GDM1 (cell line): ENCODE measurements around the gene TYW1.
A peak's percentile ranks its signal among the peaks of the same experiment; 100 is the strongest.
"Not testable (repeated sequence)": the region's sequence is repeated elsewhere in the genome, so short reads cannot be mapped to it uniquely, and the experiment has no call there.

ENCODE experiments used
- DNase-seq: peaks from one replicate; lab custom pipeline; 2025; lab: John Stamatoyannopoulos, UW

TYW1 gene

GRCh38 chr7:67189801-67190465 is 193.3 kb downstream of the TYW1 start:
- DNase-seq = not testable (repeated sequence)

GRCh38 chr7:67191002-67191720 is 194.5 kb downstream of the TYW1 start:
- not testable (repeated sequence) for DNase-seq

- DNase-seq = not testable (repeated sequence)
These were observed 195.6 kb downstream of the TYW1 start for GRCh38 chr7:67192123-67192702.

GRCh38 chr7:67192889-67193613 is 196.4 kb downstream of the TYW1 start:
- DNase-seq = not testable (repeated sequence)

GRCh38 chr7:67196176-67196575 is 199.5 kb downstream of the TYW1 start:
- not testable (repeated sequence) for DNase-seq

- not testable (repeated sequence) for DNase-seq
These were observed 202.4 kb downstream of the TYW1 start for GRCh38 chr7:67198865-67199526.

- DNase-seq = not testable (repeated sequence)
These were observed 209.1 kb downstream of the TYW1 start for GRCh38 chr7:67205772-67206171.

- no peak for DNase-seq
These were observed 209.8 kb downstream of the TYW1 start for GRCh38 chr7:67206452-67206851.

GRCh38 chr7:67208656-67209055 is 212.0 kb downstream of the TYW1 start:
- not testable (repeated sequence) for DNase-seq

GRCh38 chr7:67209256-67209655 is 212.6 kb downstream of the TYW1 start:
- DNase-seq = no peak

GRCh38 chr7:67210567-67210966 is 213.9 kb downstream of the TYW1 start:
- DNase-seq = no peak

- peak; percentile 27 for DNase-seq
These were observed 215.2 kb downstream of the TYW1 start for GRCh38 chr7:67211650-67212330.

GRCh38 chr7:67213038-67213437 is 216.4 kb downstream of the TYW1 start:
- DNase-seq = not testable (repeated sequence)

- not testable (repeated sequence) for DNase-seq
These were observed 226.9 kb downstream of the TYW1 start for GRCh38 chr7:67223551-67223950.

GRCh38 chr7:67226340-67226907 is 229.8 kb downstream of the TYW1 start:
- DNase-seq = not testable (repeated sequence)

GRCh38 chr7:67226967-67227366 is 230.3 kb downstream of the TYW1 start:
- not testable (repeated sequence) for DNase-seq

GRCh38 chr7:67229018-67229417 is 232.4 kb downstream of the TYW1 start:
- DNase-seq = not testable (repeated sequence)

GRCh38 chr7:67230029-67230428 is 233.4 kb downstream of the TYW1 start:
- DNase-seq = not testable (repeated sequence)

GRCh38 chr7:67233506-67233905 is 236.9 kb downstream of the TYW1 start:
- not testable (repeated sequence) for DNase-seq

- not testable (repeated sequence) for DNase-seq
These were observed 239.6 kb downstream of the TYW1 start for GRCh38 chr7:67236216-67236615.

GRCh38 chr7:67242871-67243270 is 246.2 kb downstream of the TYW1 start:
- DNase-seq = not testable (repeated sequence)
